H1 (cell line): ENCODE results near the gene SMG5. TPM values are rescaled to one million over a fixed set of nuclear protein-coding genes. Genes with fewer than 3 reads are reported as not detected.

Experiments used
- RFX5 ChIP-seq: IDR thresholded peaks from 2 replicates; pipeline ENCODE4 v1.6.1; 2011; ENCODE audit warnings: low read depth, low read length, improper control_type of control experiment, borderline replicate concordance
- SAP30 ChIP-seq: fragments of 300-600 bp; sonication (generic); IDR thresholded peaks from 2 replicates; pipeline ENCODE4 v1.7.1; 2012; ENCODE audit warnings: low read length, moderate library complexity, mild to moderate bottlenecking, inconsistent platforms; ENCODE audit not compliant: insufficient read depth, insufficient replicate concordance
- polyA plus RNA-seq, 7 experiments: library from polyadenylated mRNA; depleted of rRNA in 3 of 7; stranded (reverse) in 5 of 7; unstranded in 2 of 7; fragments of >200 nt in 5 of 7; fragments of 200-250 nt in 2 of 7; gene quantifications; 1 replicate in 5 of 7; 2 replicates in 1 of 7; 4 replicates in 1 of 7; pipeline versions ENCODE4 v1.2.1 to v1.2.3, GENCODE V29; 2011 to 2013; ENCODE audit warnings: missing spikeins in 2 of 7, mixed read lengths in 2 of 7
- total RNA-seq: library from RNA; stranded (reverse); fragmentation: NEBNext Ultra II Directional; extraction: Animal tissue kit (Norgen Biotek cat#: 25700); gene quantifications from 2 replicates; pipeline ENCODE4 v1.2.1, GENCODE V29; 2021

SMG5 gene
- total and polyA plus RNA-seq, 2 of the 8 experiments (the other 6 are each of a cell fraction or from before 2014, with no cell fraction given), result 32.7 to 98.0 TPM

DNA sequence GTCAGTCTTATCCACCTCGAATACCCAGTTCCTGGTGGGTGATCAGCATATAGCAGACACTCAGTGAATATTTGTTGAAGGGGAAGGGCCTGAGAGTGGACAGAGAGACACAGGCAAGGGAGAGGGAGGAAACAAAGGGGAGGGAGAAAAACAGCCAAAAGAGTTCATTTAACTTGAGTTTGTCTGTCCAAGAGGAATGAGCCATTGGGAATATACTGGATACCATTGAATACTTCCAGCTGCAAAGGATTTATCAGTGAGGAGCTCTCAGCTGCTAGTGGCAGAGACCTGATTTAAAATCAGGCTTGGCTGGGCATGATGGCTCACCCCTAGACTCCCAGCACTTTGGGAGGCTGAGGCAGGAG, 52.2 kb downstream of the SMG5 start (continued):
- TF ChIP-seq RFX5 (no peak), SAP30 (no peak)
- TF ChIP-seq, all 59 proteins: peak for 0
